ENCODE results near the gene ZMIZ1. TPM values are rescaled to one million over a fixed set of nuclear protein-coding genes. Genes with fewer than 3 reads are reported as not detected.

Gene ZMIZ1
- total and polyA plus RNA-seq, 2 experiments from 2014 or later: 9.2 to 30.9 TPM

DNA sequence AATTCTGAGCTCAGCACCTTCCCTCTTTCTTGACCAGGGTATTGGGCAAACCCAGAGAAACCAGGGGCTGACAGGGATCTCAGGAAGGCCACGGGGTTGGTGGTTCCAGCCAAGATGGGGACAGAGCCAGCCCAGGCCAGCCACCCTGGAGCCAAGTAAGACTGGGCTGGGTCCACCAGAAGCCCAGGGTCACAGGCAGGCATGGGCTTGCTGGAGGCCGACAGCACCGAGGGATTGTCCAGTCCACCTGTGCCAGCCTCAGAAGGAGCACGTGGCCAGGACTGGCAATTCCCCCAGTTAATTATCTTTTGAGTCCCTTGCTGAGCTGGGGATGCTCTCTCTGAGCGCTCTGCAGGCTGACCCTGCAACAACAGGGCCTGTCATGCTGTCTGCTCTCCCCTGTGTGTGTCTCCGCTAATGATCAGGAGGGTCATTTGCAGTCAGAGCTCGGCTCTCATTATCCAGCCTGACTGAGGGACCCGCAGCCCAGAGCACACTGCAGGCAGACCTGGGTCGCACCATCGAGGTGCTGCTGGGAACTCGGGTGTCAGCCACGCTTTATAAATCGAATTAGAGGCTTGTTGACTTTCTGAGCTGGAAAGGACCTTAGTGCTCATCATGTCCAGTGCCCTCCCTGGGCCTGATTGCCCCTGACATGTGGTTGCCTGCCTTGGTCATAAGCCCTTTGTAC lies 209.0 kb downstream of the ZMIZ1 start:
- H3K36me3 Mint-ChIP-seq (ENCODE audit: low read depth): peaks cover 37% of the 10 kb centered on the region
- no peak overlapping the region for H3K4me2 ChIP-seq
- TF ChIP-seq, protein P1, sequence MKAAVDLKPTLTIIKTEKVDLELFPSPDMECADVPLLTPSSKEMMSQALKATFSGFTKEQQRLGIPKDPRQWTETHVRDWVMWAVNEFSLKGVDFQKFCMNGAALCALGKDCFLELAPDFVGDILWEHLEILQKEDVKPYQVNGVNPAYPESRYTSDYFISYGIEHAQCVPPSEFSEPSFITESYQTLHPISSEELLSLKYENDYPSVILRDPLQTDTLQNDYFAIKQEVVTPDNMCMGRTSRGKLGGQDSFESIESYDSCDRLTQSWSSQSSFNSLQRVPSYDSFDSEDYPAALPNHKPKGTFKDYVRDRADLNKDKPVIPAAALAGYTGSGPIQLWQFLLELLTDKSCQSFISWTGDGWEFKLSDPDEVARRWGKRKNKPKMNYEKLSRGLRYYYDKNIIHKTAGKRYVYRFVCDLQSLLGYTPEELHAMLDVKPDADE (IDR thresholded peaks at IDR 0.05): no peak
- TF ChIP-seq STAT1 (IDR thresholded peaks at IDR 0.05; ENCODE audit: unreplicated experiment) (no peak), ZNF331 (CRISPR knock-in tag; IDR thresholded peaks at IDR 0.05; ENCODE audit: low read depth) (no peak), EZH2phosphoT487 (IDR thresholded peaks at IDR 0.05; ENCODE audit: unreplicated experiment) (no peak), JUNB (IDR thresholded peaks at IDR 0.05; ENCODE audit: unreplicated experiment) (no peak), CREB1 (CRISPR knock-in tag; IDR thresholded peaks at IDR 0.05; ENCODE audit: low read depth) (no peak), NANOG (IDR thresholded peaks at IDR 0.05; ENCODE audit: borderline replicate concordance) (no peak), EZH2 (IDR thresholded peaks at IDR 0.05; ENCODE audit: low read depth, unreplicated experiment) (no peak), POLR2AphosphoS5 (IDR thresholded peaks at IDR 0.05; ENCODE audit: low read depth) (no peak), ZNF114 (CRISPR knock-in tag; IDR thresholded peaks at IDR 0.05) (no peak)
- TF ChIP-seq, protein P2, sequence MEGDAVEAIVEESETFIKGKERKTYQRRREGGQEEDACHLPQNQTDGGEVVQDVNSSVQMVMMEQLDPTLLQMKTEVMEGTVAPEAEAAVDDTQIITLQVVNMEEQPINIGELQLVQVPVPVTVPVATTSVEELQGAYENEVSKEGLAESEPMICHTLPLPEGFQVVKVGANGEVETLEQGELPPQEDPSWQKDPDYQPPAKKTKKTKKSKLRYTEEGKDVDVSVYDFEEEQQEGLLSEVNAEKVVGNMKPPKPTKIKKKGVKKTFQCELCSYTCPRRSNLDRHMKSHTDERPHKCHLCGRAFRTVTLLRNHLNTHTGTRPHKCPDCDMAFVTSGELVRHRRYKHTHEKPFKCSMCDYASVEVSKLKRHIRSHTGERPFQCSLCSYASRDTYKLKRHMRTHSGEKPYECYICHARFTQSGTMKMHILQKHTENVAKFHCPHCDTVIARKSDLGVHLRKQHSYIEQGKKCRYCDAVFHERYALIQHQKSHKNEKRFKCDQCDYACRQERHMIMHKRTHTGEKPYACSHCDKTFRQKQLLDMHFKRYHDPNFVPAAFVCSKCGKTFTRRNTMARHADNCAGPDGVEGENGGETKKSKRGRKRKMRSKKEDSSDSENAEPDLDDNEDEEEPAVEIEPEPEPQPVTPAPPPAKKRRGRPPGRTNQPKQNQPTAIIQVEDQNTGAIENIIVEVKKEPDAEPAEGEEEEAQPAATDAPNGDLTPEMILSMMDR (conservative IDR thresholded peaks at IDR 0.05; ENCODE audit: low read depth in 2 of 2): no peak
- TF ChIP-seq, protein P3, sequence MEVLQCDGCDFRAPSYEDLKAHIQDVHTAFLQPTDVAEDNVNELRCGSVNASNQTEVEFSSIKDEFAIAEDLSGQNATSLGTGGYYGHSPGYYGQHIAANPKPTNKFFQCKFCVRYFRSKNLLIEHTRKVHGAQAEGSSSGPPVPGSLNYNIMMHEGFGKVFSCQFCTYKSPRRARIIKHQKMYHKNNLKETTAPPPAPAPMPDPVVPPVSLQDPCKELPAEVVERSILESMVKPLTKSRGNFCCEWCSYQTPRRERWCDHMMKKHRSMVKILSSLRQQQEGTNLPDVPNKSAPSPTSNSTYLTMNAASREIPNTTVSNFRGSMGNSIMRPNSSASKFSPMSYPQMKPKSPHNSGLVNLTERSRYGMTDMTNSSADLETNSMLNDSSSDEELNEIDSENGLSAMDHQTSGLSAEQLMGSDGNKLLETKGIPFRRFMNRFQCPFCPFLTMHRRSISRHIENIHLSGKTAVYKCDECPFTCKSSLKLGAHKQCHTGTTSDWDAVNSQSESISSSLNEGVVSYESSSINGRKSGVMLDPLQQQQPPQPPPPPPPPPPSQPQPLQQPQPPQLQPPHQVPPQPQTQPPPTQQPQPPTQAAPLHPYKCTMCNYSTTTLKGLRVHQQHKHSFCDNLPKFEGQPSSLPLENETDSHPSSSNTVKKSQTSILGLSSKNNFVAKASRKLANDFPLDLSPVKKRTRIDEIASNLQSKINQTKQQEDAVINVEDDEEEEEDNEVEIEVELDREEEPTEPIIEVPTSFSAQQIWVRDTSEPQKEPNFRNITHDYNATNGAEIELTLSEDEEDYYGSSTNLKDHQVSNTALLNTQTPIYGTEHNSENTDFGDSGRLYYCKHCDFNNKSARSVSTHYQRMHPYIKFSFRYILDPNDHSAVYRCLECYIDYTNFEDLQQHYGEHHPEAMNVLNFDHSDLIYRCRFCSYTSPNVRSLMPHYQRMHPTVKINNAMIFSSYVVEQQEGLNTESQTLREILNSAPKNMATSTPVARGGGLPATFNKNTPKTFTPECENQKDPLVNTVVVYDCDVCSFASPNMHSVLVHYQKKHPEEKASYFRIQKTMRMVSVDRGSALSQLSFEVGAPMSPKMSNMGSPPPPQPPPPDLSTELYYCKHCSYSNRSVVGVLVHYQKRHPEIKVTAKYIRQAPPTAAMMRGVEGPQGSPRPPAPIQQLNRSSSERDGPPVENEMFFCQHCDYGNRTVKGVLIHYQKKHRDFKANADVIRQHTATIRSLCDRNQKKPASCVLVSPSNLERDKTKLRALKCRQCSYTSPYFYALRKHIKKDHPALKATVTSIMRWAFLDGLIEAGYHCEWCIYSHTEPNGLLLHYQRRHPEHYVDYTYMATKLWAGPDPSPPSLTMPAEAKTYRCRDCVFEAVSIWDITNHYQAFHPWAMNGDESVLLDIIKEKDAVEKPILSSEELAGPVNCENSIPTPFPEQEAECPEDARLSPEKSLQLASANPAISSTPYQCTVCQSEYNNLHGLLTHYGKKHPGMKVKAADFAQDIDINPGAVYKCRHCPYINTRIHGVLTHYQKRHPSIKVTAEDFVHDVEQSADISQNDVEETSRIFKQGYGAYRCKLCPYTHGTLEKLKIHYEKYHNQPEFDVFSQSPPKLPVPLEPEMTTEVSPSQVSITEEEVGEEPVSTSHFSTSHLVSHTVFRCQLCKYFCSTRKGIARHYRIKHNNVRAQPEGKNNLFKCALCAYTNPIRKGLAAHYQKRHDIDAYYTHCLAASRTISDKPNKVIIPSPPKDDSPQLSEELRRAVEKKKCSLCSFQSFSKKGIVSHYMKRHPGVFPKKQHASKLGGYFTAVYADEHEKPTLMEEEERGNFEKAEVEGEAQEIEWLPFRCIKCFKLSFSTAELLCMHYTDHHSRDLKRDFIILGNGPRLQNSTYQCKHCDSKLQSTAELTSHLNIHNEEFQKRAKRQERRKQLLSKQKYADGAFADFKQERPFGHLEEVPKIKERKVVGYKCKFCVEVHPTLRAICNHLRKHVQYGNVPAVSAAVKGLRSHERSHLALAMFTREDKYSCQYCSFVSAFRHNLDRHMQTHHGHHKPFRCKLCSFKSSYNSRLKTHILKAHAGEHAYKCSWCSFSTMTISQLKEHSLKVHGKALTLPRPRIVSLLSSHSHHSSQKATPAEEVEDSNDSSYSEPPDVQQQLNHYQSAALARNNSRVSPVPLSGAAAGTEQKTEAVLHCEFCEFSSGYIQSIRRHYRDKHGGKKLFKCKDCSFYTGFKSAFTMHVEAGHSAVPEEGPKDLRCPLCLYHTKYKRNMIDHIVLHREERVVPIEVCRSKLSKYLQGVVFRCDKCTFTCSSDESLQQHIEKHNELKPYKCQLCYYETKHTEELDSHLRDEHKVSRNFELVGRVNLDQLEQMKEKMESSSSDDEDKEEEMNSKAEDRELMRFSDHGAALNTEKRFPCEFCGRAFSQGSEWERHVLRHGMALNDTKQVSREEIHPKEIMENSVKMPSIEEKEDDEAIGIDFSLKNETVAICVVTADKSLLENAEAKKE (CRISPR knock-in tag; IDR thresholded peaks at IDR 0.05): no peak
- TF ChIP-seq, protein P4, sequence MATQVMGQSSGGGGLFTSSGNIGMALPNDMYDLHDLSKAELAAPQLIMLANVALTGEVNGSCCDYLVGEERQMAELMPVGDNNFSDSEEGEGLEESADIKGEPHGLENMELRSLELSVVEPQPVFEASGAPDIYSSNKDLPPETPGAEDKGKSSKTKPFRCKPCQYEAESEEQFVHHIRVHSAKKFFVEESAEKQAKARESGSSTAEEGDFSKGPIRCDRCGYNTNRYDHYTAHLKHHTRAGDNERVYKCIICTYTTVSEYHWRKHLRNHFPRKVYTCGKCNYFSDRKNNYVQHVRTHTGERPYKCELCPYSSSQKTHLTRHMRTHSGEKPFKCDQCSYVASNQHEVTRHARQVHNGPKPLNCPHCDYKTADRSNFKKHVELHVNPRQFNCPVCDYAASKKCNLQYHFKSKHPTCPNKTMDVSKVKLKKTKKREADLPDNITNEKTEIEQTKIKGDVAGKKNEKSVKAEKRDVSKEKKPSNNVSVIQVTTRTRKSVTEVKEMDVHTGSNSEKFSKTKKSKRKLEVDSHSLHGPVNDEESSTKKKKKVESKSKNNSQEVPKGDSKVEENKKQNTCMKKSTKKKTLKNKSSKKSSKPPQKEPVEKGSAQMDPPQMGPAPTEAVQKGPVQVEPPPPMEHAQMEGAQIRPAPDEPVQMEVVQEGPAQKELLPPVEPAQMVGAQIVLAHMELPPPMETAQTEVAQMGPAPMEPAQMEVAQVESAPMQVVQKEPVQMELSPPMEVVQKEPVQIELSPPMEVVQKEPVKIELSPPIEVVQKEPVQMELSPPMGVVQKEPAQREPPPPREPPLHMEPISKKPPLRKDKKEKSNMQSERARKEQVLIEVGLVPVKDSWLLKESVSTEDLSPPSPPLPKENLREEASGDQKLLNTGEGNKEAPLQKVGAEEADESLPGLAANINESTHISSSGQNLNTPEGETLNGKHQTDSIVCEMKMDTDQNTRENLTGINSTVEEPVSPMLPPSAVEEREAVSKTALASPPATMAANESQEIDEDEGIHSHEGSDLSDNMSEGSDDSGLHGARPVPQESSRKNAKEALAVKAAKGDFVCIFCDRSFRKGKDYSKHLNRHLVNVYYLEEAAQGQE (IDR thresholded peaks at IDR 0.05; ENCODE audit: unreplicated experiment): no peak
- no peaks in the 10 kb centered on the region for H3K9me2 ChIP-seq (ENCODE audit: insufficient read depth)
- no peaks in the 10 kb centered on the region for H3K36me3 ChIP-seq (ENCODE audit: insufficient read depth)
- no peak overlapping the region for H3K27ac ChIP-seq (ENCODE audit: low read depth)
- H3K27me3 Mint-ChIP-seq (ENCODE audit: insufficient read depth, low read depth, poor library complexity): peaks cover 14% of the 10 kb centered on the region
- no peak overlapping the region for H3K27ac Mint-ChIP-seq
- no peak overlapping the region for H3K4me3 Mint-ChIP-seq
- no peak overlapping the region for H2AFZ ChIP-seq
- H3K79me2 ChIP-seq (replicated peaks; ENCODE audit: insufficient read depth): no peaks in the 10 kb centered on the region
- no peaks in the 10 kb centered on the region for H3K27me3 ChIP-seq (ENCODE audit: insufficient read depth)
- H3K4me1 Mint-ChIP-seq: peaks cover 5% of the 10 kb centered on the region
- no peak for DNase-seq (ENCODE audit: low spot score)
- peaks cover 5% of the 10 kb centered on the region; the same call in 1 of the 3 replicates for H3K9me3 Mint-ChIP-seq
- no peaks in the 10 kb centered on the region for H3K4me1 ChIP-seq (ENCODE audit: insufficient read depth)
- no peaks in the 10 kb centered on the region for H3F3A ChIP-seq (replicated peaks; ENCODE audit: low read depth)
- no peak for ATAC-seq
- H4K20me1 ChIP-seq (replicated peaks; ENCODE audit: insufficient read depth): no peaks in the 10 kb centered on the region
- no peak overlapping the region for H3K4me3 ChIP-seq

Data from GM23338 (cell line).